ENCODE results near the gene TRMT61B.

DNA sequence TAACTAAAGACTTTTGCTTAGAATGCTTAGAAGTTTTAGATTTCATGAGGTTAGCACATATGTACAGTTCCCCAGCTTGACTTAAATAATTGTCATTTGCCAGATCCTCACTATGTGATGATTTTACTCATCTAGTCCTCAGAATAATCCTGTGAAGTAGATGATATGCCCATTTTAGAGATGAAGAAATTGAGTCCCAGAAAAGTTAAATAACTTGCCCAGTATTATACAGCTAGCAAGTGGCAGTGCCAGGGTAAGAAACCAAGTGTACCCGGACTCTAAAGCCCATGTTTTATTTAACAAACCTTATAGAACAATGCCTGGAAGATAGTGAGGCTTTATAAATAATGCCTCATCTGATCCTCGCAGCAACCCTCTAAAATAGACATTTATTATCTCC lies 31.1 kb downstream of the TRMT61B start:
- TF ChIP-seq ZNF565 (CRISPR knock-in tag; conservative IDR thresholded peaks at IDR 0.05; ENCODE audit: low read depth), result no peak
- TF ChIP-seq, protein P1, sequence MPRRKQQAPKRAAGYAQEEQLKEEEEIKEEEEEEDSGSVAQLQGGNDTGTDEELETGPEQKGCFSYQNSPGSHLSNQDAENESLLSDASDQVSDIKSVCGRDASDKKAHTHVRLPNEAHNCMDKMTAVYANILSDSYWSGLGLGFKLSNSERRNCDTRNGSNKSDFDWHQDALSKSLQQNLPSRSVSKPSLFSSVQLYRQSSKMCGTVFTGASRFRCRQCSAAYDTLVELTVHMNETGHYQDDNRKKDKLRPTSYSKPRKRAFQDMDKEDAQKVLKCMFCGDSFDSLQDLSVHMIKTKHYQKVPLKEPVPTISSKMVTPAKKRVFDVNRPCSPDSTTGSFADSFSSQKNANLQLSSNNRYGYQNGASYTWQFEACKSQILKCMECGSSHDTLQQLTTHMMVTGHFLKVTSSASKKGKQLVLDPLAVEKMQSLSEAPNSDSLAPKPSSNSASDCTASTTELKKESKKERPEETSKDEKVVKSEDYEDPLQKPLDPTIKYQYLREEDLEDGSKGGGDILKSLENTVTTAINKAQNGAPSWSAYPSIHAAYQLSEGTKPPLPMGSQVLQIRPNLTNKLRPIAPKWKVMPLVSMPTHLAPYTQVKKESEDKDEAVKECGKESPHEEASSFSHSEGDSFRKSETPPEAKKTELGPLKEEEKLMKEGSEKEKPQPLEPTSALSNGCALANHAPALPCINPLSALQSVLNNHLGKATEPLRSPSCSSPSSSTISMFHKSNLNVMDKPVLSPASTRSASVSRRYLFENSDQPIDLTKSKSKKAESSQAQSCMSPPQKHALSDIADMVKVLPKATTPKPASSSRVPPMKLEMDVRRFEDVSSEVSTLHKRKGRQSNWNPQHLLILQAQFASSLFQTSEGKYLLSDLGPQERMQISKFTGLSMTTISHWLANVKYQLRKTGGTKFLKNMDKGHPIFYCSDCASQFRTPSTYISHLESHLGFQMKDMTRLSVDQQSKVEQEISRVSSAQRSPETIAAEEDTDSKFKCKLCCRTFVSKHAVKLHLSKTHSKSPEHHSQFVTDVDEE (CRISPR knock-in tag; IDR thresholded peaks at IDR 0.05), result no peak
- no peak for TF ChIP-seq ARNTL (CRISPR knock-in tag; IDR thresholded peaks at IDR 0.05; ENCODE audit: borderline replicate concordance, low read depth)
- TF ChIP-seq ESRRG (CRISPR knock-in tag; IDR thresholded peaks at IDR 0.05), result no peak
- TF ChIP-seq RARB (CRISPR knock-in tag; IDR thresholded peaks at IDR 0.05), result no peak

Measured in SK-N-SH treated with all-trans-retinoic acid at 6 μM for 48 hours (cell line).